NB4 (cell line): Measurements from ENCODE around the gene SLFN14.

Source experiments
- DNase-seq: peaks from one replicate; pipeline ENCODE4 v3.0.0; 2010; ENCODE audit warnings: low read depth
- H3K4me3 ChIP-seq: one replicate; pipeline ENCODE4 v1.5.1; 2011; ENCODE audit warnings: mild to moderate bottlenecking, low read depth, low read length, moderate library complexity
- CTCF ChIP-seq: IDR thresholded peaks from one replicate; pipeline ENCODE4 v1.5.1; 2012; ENCODE audit warnings: low read depth, low read length
- MYC ChIP-seq: IDR thresholded peaks from 2 replicates; pipeline ENCODE4 v1.6.1; 2011; ENCODE audit warnings: low read depth, low read length
- POLR2A ChIP-seq: IDR thresholded peaks from 2 replicates; pipeline ENCODE4 v1.6.1; 2011; ENCODE audit warnings: mild to moderate bottlenecking; ENCODE audit not compliant: insufficient read length; ENCODE audit errors: extremely low read depth
- TF ChIP-seq, protein P1 (sequence below): IDR thresholded peaks from 2 replicates; pipeline ENCODE4 v1.6.1; 2011; ENCODE audit warnings: low read depth, low read length

SLFN14 gene

GRCh38 chr17:35554668-35555067 is 6.0 kb downstream of the SLFN14 start:
- H3K4me3 ChIP-seq, result no peak overlapping the region
- no peak for DNase-seq
- TF ChIP-seq CTCF (no peak), POLR2A (no peak), MYC (no peak)
- TF ChIP-seq, protein P1, sequence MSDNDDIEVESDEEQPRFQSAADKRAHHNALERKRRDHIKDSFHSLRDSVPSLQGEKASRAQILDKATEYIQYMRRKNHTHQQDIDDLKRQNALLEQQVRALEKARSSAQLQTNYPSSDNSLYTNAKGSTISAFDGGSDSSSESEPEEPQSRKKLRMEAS, result no peak

DNA sequence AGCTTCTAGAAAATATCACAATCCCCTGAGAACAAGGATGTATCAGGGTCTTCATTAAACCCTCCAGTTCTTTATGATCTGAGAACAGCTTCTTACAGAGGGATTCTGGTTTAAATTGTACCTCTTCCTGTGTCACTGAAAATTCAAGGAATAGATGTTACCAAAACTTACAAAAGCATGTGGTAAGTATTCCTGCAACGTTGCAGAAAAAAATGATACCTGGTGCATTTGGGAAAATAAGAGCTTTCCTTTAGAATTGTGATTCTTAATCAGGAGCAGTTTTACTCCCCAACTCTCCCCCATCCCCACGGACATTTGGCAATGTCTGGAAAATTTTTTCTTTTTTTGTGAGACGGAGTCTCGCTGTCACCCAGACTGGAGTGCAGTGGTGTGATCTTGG is 7.3 kb downstream of the SLFN14 start:
- DNase-seq, result no peak
- H3K4me3 ChIP-seq, result no peak overlapping the region
- TF ChIP-seq CTCF (no peak), POLR2A (no peak), MYC (no peak)
- TF ChIP-seq, protein P1, result no peak

GRCh38 chr17:35548978-35549377 is 11.6 kb downstream of the SLFN14 start:
- TF ChIP-seq POLR2A (no peak), CTCF (no peak), MYC (no peak)
- TF ChIP-seq, protein P1, result no peak
- no peak overlapping the region for H3K4me3 ChIP-seq
- no peak for DNase-seq

DNA sequence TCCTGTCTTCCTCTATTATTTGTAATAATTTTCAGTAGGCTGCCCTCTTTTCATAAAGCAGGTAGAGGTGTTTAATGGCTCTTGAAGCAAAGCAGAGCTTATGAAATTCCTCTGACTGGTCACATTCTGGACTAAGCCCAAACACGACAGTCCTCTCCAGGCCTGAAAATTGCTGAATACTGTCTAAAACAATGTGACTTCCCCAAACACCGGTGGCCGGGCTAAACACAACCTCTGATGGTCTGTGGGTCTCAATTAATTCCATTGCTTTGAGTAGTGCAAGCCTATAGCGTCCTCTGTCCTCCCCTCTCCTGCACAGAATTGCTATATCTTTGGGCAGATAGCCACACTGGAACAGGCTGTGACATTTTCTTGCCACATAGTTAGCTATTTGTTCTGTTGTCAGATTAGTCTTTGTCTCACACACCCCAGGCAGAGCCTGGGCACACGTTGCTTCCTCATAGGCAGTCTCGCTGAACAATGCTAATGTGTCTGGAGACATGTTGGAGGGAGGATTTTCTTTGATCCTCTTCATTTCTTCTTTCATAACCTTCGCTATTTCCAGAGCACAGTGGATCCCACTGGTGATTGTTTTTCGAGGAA is 12.3 kb downstream of the SLFN14 start:
- DNase-seq, result no peak
- H3K4me3 ChIP-seq, result no peak overlapping the region
- TF ChIP-seq POLR2A (no peak), MYC (no peak), CTCF (no peak)
- TF ChIP-seq, protein P1, result no peak

- no peak for DNase-seq
- TF ChIP-seq POLR2A (no peak), MYC (no peak), CTCF (no peak)
- TF ChIP-seq, protein P1, result no peak
- no peak overlapping the region for H3K4me3 ChIP-seq
Observed at GRCh38 chr17:35546487-35546886, 14.1 kb downstream of the SLFN14 start.
